Fibroblast of the conjunctiva (primary cell): ENCODE measurements around the gene CLDN20.
A peak's percentile ranks its signal among the peaks of the same experiment; 100 is the strongest.

Source experiments
- DNase-seq: peaks from one replicate; pipeline ENCODE4 v3.0.0-alpha.2; 2010; ENCODE audit warnings: low read depth

The CLDN20 gene

DNA sequence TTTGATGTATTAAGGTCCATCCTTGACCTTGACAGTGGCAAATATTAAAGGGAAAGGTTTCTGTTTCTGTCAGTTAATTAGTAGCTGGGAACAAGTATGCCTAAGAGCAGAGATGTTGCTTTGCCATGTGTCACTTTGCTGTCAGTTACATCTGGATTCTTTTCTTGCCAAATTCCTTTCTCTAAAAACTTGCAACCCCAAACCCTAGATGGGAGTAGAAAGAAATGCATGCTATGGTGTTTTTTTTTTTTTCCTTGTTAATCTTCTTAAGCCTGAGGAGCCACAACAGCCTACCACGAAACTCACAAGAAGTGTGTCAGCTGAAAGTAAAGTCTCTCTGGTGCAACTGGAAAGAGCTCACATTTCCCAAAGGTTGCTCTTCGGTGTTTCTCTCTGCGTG, 18.0 kb upstream of the CLDN20 start:
- no peak for DNase-seq

DNA sequence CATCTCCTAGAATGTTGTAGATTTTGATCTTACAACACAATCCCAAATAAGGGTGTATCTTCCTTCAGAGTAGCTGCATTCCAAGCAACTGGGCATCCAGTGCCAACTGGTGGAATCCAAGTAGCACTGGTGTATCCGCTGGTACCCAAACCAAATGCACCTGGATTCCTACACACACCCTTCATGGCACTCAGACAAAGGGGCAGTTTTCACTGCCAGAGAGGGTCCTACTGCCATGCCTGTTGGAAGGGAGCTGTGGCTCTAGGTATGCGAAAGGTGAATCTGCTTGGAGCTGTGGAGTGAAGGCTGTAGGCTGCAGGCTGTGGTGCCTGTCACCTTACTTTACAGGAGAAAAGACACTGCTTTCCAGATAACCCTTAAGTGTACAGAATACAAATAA, 17.0 kb upstream of the CLDN20 start:
- no peak for DNase-seq

DNA sequence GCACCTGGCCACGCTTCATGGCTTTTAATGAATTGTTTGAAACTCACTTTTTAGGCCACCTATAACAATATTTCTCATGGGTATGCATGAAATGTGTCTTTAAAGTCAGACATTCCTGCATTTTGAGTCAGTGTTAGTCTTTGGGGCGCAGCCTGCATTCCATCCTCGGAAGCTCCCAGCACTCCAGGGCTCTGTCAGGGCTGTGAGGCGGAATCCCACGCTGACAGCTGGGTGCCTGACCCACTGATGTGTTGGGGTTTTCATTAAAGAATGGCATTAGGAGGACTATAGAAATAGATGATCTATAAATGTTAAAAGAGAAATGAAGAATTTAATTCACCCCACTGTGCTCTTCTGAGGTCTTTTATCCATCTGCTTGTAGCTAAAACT, 16.2 kb upstream of the CLDN20 start:
- no peak for DNase-seq

DNA sequence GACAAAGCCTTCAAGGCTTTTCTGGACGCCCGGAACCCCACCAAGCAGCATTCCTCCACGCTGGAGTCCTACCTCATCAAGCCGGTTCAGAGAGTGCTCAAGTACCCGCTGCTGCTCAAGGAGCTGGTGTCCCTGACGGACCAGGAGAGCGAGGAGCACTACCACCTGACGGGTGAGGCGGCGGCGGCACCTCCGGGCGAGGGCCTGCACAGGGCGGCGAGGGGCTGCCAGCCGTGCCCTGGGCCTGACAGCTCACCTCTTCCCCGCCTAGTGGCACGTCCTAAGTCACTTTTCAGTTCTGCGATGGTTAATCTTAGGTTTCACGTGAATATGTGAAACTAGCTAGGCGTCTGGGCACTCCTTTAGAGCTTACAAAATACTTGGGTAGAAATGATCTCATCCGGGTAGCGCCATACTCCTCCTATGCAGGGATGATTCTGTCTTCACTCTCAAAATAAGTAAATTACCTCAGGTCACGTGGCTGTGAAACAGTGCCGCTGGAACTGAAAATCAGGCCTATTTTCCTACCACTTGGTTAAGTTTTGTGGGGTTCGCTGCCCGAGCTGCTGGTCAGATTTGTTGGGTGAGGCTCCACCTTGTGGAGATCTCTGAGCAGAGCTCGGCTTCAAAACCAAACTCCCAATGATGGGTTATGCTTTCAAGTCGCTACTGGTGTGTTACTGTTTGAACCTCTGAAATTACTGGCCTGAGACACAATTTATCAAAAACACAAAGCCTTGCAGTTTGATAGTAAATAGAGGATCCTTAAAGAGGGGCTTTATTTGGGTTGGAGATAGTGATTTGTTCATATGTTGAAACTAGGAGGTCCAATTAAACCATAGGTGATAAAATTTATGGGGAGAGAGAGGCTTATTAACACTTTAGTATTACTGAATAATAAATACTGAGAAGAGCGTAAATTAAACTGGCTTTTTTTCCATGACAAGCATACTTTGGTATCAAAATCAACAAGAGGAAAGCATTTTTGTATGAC, 15.5 kb upstream of the CLDN20 start:
- peak; percentile 54 for DNase-seq

DNA sequence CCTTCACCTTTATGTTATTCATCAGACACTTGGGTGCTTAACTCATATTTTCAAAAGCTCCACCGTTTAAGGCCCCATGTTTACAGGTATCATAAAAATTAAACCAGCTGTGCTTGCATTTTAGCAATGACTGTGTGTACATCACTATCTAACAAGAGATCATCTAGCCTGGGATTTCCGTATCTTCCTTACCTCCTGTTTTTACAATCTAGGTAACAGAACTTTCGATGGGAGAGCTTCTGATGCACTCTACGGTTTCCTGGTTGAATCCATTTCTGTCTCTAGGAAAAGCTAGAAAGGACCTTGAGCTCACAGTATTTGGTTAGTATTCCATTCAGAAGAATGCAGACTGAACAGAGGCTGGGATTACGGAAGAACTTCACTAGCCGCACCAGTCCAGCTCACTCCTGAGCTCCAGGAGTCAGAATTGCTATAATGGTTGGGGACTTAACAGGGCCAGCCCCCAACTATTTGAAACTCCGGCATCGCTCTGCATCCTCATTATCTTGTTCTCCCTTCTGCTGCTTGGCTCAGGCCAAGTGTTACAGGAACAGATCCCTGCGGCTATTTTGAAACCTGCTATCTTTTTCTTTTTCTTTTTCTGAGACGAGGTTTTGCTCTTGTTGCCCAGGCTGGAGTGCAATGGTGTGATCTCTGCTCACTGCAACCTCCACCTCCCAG, 13.0 kb upstream of the CLDN20 start:
- no peak for DNase-seq

DNA sequence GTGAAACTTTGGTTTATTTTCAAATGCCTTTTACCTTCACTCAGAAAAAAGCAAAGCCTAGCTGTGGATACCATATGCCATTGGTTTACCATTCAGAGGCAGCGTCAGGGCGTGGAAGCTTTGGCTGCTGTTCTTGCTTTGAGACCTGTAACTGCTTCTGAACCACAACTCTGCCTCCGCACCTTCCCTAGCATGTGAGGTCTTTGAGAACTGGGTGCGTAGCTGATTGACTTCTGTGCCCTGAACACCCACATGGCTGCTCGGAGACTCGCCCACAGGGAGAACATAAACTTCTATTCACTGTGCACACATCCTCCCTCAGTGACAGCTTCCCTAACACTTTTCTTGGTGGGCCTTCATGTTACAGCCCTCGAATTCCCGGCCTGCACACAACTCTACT, 11.2 kb upstream of the CLDN20 start:
- DNase-seq: no peak

DNA sequence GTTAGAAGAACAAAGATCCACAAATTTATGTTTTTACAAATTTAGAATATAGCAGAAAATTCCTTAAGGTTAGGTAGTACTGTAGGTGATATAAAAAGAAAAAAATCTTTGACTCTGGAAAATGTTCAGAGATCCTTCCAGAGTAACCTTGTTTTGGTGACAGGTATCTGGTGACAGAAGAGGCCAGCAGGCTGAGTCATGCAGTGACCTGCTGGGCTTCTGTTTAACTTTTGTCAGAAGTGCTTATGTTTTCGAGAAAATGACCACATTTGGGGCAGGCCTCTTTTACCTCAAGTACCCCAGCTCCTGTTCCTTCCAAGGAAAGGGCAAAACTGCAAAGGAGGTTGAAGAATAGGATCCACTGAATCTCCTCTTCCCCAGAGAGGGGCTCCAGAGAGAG, 10.5 kb upstream of the CLDN20 start:
- no peak for DNase-seq

DNA sequence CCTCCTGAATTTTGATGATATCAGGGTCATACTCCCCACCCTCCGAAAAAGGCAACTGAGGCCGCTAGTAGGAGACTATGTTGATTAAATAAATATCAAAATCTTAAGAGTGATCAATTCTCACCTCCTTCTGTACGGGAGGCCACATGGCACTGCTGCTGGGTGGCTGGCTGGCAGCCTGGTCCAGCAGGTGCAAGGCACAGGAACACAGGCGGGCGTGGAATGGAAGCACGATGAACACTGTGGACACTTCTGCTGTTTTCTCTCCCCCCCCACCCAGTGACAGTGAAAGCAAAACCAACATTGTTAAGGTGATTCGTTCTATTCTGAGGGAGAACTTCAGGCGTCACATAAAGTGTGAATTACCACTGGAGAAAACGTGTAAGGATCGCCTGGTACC, 9.7 kb upstream of the CLDN20 start:
- no peak for DNase-seq

DNA sequence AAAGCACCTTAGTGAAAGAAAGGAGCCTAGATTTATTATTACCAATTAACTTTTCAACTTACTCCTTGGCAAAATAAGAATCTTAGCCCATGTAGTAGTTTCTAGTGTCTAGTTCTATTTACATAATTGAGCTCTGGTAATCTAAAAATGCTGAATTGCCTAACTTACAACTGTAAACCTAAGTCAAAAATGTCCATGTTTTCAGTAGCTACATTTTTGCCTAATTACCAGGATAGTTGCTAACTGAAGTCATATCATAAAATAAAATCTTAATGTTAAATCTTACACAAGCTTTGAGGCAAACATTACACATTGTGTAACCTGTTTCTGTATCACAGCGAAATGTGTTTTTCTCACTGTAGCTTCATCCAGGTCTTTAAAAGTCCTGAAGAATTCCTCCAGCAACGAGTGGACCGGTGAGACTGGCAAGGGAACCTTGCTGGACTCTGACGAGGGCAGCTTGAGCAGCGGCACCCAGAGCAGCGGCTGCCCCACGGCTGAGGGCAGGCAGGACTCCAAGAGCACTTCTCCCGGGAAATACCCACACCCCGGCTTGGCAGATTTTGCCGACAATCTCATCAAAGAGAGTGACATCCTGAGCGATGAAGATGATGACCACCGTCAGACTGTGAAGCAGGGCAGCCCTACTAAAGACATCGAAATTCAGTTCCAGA, 7.6 kb upstream of the CLDN20 start:
- no peak for DNase-seq

DNA sequence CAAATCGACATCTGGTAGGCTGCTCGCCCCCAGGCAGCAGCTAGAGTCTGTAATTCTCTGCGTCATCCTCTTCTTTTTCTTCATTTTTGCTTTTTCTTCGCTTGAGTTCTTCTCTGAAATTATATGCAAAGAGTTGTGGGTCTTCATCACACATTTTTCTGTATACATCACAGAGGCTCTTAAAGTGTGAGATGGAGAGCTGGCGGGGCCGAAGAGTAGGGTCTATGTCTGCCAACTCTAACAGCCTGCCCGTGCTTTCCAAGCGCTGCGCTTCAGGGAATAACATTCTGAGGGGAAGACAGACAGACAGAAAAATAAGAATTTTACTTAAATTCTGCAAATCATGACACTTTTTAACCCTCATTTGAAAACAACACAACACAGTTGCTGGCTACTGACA, 6.0 kb upstream of the CLDN20 start:
- no peak for DNase-seq

DNA sequence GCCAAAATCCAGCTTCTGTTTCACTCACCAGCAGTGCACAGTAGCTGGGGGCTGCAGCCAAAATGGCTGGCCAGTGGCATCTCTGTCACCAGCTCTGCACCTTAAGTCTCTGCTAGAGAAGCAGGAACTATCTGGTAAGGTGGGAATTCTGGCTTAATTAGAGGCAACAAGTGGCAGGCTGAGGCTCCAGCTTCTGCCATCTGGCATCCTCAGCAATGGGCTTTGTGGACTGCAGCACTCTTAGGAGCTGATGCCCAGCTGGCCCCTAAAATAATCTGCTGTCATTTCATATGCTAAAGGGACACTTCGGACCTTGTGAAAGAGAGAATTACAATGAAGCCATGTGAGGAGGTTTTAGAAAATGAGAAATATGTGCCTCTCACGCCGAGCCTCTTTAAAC, 4.6 kb upstream of the CLDN20 start:
- DNase-seq: no peak

DNA sequence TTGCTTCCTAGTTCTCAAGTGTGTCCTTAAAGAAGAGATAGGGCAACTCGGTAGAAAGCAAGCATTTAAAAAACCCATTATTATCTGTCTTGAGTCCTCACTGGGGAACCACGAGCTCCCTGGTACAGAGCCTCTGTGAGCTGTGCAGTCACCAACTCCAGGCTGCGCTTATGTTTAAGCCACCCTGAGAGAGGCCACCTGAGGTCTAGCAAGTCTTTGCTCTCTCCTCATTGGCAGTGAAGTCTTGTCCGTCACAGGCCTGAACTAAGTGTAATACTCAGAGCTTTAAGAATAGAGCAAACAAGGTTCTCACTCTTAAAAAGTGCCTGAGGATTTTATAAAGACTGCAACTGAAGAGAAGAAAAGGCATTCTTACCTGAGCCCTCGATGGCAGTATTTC, 3.9 kb upstream of the CLDN20 start:
- no peak for DNase-seq

DNA sequence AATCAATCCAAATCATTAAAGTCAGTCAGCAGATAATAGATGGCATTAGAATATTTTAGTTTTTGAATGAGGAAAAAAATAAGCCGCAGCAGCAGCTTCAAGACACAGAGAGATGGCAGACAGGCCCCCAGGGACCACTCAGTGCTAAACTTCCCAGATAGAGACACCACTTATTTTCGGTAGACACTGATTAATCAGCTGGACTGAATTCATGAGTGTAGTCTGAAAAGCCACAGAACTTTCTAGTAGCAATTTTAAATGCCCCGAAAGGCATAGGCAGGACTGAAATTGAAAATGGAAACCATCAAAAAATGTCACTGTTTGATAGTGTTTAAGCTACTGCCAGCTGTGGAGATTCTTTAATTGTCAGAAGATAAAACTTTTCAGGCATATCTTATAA, 3.1 kb upstream of the CLDN20 start:
- no peak for DNase-seq

DNA sequence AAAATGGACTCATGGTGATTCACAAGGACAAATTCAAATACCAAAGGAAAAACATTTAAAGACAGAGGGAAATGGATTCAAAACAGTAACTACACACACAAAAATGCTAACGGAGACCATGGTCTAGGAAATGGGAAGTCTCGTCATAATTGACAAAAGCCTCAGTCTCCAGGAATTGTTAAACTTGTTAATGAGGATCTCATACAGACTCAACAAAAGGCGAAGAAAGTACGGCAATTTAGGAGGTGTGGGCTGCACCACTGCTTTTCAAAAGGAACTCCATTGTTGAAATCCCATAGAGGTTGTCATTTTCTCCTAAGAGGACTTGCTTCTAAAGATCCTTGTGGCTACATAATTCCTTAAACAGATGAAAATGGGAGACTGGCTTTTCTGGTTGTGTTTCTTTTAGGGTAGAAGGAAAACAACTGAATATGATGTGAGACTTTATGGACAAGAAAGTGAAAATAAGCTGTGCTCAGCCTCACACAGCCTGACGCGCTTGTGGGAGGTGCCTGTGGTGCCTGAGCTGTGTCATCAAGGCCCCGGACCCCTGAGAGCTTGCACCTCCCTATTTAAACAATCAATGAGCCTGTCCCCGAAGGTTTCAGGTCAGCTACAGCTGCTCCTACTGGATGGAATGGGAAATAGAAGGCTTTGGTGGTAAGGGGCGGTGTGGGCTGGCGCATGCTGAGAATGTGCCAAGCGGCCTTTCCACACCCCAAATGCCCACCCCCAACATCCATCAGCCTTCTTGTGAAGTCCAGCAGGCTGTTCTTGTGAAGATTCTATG, 2.5 kb upstream of the CLDN20 start:
- no peak for DNase-seq

DNA sequence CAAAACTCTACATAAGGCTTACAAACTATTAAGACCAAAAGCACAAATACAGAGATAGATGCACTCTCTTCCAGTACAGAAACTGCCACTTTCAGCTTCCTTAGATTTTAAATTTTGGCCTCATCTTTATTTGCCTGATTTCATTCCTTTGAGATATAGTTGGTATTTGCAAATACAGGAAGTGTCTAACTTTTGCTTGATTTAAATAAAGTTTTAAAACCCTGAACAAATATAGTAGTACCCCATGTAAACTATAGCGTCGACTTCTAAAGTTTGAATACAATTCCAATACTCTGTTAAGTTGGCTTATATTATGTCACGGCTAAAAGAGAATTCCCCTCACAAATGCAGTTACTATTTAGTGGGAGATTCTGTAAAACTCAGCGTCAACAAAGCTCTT, 1.2 kb upstream of the CLDN20 start:
- no peak for DNase-seq

DNA sequence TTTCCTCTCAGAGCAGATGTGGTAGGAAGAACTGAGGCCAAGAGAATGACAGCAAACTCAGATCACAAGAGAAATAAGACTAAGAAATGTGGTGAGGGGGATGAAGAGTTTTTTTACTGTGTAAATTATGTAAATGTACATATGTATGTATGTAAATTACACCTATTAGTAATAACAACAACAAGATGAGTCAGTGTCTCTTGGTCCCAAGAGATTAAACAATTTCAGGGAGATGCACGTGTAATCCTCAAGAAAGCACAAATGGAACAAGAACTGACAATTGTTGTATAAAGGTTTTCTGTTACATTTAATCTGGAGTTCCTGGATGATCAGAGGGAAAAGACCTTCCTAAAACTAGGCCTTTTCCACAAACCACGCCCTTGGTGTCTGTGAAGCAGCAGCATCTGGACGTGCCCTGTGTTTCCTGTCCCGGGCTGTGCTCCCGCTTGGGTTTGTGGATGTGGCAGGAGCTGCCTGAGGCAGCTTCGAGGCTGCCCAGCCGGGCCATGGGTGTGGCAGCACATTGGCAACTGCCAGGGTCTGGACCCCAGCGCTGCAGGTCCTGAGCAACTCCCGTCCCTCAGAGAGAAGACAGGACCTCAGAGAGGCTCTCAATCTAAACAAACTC, 994 bp downstream of the CLDN20 start:
- DNase-seq: no peak

DNA sequence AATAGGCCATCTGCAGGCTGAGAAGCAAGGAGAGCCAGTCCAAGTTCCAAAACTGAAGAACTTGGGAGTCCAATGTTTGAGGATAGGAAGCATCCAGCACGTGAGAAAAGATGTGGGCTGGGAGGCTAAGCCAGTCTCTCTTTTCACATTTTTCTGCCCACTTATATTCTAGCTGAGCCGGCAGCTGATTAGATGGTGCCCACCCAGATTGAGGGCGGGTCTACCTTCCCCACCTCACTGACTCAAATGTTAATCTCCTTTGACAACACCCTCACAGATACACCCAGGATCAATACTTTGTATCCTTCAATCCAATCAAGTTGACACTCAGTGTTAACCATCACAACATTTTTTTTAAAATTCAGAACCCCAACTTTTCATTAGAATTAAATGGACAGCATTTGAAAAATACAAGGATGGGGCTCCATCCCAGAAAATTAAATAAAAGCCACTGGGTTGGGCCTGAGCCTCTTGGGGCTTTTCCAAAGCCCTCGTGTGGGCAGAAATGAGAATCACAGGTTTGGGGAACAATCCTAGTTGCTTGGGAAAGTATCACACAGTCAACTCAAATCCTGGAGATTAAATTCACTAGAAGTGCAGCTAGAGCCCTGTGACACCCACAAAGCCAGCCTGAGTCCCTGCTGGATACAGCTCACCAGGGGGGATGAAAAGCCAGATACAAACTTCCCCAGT, 2.2 kb downstream of the CLDN20 start:
- DNase-seq: no peak

DNA sequence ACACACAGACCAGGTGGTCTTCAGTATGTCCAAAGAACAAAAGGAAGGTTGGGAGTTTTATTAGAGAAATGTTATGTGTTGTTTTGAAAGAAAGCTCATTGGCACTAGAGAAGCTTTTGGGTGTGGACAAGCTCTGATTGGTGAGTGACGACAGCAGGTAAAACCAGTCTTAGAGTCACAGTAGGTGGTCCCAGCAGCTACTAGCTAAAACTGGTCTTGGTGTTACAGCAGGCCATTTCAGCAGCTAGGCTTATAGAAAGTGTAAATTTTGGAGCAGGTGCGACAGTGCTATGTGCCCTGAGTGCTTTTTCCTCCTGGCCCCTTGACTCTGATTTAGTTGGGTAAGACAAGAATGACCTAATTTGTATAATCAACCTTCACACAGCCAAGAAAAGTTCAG, 3.6 kb downstream of the CLDN20 start:
- DNase-seq: no peak

DNA sequence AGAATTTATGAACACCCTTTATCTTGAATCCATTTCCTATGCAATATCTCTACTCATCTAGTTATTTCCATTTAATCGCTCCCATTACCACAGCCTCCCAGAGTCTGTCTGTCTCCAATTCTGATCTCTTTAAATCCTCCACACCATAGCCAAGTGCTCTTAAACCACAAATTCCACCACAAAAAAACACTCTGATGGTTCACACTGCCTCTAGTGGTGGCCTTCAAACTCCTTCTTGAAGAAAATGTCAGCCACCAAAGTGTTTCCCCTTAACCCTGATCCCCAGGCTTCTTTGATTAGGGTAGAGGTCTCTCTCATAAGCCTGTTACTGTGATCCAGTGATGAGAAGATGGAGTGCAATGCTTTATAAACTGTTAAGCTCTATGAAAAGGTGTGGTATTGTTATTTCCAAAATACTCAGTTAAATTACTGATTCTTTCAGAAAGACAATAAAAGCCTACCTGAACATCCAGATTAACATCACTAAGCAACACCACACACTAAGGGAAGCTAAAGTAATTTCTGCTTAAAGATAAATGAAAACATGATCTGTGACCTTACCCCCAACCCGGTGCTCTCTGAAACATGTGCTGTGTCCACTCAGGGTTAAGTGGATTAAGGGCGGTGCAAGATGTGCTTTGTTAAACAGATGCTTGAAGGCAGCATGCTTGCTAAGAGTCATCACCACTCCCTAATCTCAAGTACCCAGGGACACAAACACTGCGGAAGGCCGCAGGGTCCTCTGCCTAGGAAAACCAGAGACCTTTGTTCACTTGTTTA, 4.5 kb downstream of the CLDN20 start:
- peak; percentile 53 for DNase-seq

DNA sequence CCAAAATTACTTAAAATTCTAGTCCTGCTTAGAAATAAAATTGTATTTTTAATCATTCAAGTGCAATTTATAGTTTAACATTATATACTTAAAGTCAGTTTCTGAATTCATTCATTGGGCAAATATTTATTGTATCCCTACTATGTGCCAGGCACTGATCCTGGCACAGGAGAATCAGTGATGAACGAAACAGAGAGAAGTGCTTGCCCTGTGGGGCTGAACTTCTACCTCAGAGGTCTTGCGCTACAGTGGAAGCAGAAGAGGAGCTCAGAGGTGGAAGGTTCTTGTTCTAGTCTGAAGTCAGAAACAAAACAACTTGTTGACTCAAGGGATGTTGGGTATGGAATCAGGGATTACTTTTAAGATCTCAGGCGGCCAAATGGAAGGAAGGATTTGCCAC, 6.0 kb downstream of the CLDN20 start:
- no peak for DNase-seq
